ENCODE data around the gene KCNK1.
"Not testable (repeated sequence)": the region's sequence is repeated elsewhere in the genome, so short reads cannot be mapped to it uniquely, and the experiment has no call there.

The KCNK1 gene

DNA sequence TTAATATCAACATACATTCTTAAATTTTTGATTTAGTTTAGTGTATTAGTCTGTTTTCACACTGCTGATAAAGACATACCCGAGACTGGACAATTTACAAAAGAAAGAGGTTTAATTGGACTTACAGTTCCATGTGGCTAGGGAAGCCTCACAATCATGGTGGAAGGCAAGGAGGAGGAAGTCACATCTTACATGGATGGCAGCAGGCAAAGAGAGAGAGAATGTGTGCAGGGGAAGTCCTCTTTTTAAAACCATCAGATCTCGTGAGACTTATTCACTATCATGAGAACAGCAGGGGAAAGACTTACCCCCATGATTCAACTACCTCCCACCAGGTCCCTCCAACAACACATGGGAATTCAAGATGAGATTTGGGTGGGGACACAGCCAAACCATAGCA is 56.5 kb downstream of the KCNK1 start:
- DNase-seq = not testable (repeated sequence)

DNA sequence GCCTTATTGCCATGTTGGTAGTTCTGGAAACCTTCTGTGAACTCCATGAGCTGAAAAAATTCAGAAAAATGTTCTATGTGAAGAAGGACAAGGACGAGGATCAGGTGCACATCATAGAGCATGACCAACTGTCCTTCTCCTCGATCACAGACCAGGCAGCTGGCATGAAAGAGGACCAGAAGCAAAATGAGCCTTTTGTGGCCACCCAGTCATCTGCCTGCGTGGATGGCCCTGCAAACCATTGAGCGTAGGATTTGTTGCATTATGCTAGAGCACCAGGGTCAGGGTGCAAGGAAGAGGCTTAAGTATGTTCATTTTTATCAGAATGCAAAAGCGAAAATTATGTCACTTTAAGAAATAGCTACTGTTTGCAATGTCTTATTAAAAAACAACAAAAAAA is 57.4 kb downstream of the KCNK1 start:
- no peak for DNase-seq

DNA sequence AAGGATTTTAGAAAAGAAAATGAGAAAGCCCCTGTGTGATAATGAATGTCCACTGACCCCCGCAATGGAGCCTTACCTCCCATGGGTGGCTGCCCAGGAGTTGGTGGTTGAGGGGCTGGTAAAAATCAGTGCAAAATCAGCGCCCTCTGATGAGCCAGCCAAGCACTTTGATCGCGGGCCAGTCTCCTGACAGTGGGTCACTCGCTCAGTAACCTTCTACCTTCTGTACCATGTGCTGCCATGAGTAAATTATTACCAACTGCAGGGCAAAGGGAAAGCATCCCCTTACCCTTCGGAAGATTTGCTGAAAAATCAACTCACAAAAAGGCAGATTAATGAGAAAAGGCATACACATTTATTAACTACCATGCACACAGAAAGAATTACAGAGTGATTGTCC is 58.8 kb downstream of the KCNK1 start:
- DNase-seq = no peak

DNA sequence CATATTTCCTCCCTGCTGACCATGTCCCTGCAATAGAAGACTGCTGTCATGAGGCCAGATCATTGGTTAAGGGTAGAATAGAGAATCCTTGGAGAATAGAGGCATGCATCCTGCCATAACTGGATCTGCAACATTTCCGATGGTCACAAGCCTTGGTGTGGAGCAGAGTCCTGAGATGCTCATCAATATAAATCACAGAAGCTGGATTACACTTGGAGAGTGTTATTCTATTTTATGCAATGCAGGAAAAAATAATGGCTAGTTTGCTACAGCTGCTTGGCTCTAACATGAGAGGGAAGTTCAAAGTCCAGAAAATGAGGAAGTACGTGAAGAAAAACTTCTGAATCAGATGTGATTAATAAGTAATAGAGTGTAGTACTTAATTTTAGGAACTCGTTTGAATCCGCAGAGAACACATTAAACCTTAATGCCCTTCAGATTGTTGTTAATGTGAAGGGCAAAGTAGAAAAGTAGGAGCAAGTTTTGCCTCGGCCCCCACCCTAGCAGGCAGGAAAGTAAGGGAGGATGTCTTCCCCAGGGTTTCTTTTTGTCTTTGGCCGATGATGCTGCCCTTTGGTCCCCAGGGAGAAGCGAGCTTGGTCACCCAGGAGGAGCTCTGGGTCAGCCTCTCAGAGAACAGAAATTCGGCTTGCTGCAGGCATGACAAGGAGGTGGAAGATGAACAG is 59.5 kb downstream of the KCNK1 start:
- DNase-seq = no peak

DNA sequence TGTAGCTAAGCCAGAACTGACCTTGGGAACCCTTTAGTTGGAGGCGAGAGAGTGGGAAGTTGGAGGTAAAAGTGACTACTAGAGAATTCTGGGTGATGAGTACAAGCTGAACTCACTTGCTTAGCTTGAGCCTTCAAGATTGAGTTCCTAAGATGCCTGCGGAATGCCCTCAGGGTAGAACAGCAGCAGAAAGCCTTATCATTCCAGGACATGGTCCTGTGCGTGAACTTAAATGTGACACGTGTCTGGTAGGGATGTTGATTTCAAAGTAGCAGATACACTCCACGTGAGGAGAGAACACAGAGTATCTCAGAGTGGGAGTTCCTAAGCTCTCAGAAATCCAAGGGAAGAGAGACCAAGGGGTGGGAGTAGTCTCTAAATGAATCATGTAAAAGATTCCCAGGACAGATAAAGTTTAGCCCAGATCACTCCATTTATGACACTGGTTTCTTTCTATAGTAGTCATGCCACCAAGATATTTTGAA is 60.1 kb downstream of the KCNK1 start:
- no peak for DNase-seq

DNA sequence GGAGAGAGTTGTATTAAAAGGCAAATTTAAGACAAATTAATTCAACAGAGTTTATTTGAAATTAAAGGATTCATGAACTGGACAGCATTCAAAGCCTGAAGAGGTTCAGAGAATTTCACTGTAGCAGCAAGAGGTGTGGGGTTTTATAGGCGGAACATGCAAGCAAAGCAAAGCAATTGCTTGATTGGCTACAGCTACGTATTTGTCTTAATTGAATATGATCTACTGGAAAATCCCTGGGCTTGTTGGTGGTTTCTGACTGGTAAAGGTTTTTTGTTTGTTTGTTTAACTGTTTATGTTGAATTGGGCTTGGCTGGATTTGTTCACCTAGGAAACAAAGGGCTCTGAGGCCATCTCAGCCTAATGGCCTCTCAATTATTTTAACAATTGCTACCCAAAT is 61.5 kb downstream of the KCNK1 start:
- no peak for DNase-seq

DNA sequence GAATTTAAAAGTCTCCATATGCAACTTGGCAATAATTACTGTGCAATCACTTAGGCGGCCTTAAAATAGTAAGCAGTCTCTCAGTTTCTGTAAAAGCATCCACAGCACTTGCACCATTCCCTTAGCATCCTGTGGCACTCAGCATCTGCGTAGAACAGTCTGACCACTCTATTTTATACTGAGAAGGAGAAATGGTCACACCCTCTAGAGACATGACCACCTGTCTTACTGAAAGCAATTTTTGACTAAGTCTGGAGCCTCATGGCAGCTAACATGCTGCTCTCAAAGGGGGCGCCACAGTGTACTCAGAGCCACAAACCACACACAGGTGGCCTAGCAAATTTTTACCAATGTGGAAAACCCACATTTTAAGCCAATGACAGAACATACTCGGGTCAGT is 62.0 kb downstream of the KCNK1 start:
- peak; percentile 33 for DNase-seq

DNA sequence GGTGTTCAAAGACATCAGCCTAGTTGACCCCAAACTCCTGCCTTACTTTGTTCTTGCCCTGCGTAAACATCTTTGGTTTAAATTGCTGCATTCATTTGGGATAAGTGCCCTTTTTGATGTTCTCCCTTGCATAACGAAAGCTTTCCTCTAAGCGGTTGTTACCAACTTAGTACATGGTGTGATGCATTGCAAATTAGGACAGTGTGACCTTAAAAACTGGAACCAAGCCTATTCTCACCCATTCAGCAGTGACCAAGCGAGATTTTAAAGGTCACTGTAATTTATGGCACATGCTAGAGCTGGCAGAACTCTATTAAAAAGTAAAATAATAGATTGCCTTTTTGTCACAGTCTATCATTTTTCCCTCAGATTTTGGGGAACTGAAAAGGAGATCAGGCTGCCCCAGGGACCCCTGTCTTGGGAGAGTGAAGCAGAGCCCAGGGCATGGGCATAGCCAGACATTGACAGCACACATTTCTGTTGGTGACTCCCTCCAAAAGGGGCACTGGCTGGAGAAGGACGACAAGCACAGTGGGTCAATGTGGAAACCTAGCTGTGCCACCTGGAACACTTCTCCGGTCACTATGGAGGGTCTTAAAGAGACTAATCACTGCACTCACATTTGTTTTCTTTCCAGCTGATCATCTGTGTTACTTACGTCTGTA is 63.9 kb downstream of the KCNK1 start:
- no peak for DNase-seq

DNA sequence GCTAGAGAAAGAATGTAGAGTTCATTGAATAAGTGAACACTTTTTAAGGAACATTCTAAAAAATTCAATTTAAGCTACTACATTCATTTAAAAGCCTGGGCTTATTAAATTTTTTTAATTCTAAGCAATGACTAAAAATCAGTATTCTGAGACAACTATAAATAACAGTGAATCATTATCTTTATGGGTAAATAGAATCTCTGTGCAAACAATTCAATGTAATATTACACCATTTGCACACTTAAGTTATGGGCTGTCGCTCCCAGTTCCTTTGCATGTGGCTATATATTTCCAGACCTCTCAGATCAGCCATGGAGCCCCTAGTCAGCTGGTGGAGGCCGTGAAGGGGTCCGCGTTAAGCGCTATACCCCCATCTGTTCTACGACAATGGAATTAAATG is 65.1 kb downstream of the KCNK1 start:
- DNase-seq = peak; percentile 17

DNA sequence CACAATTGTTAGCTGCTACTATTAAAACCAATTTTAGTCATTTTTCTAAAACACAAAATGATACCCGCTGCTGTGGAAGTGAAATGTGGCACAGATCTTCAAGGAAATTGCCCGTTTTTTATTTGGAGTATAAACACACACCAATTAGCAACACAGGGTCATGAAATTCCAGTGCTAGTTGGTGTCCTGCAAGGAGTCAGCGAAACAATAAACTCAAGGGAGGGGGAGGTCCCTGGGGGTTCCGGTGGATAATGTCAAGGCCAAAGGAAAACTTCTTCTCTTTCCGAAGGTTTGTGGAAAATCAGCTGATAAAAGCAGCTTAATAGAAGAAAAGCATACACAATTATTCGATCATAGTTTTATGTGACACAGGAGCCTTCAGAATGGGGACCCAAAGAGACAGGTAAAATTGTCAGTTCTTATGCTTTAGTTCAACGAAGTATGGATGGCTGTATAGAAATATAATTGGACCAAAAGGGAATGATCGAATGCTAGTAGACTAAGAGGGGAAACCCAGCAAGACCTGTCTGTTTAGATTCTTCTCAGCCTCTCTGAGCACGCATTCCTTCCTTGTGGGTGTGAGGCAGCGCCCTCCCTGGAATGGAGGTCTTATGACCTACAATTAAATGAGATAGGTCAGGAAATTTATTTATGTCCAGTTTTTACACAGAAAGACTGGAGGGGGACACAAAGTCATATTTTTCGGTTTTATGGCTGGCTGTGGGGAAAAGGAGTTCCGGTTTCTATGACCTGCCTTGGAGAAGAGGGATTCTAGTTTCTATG is 65.9 kb downstream of the KCNK1 start:
- DNase-seq = no peak

DNA sequence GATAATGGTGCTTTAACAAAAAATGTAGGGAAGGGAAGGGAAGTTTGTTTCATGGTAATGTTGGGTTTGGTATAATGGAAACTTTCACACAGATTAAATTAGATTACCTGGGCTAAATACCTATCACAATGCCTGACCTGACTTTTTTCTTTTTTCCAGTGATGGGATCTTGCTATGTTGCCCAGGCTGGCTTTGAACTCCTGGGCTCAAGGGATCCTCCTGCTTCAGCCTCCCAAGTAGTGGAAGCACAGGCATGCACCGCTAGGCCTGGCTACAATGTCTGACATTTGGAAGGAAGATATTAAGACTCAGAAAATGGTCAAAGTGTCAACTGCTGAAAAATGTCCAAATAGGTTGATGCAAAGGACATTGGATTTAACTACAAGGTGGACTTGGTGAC is 67.4 kb downstream of the KCNK1 start:
- DNase-seq = no peak

DNA sequence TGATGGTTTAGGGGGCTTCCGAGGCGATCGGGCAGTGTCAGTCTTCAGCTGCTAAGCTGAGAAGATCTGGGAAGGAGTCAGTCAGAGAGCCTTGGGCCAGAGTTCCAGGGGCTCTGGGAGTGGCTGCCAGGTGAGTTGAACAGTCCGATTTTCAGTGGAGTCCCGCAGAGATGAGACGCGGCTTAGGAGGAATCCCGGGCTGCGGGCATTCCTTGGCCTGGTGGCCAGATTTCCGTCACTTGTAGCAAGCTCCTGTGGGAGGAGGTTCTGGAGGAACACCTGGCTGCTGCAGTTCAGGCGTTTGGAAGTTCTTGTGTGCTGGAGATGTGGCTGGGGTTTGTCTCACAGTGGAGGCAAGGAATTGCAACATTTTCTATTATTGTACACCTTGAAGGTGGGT is 72.7 kb downstream of the KCNK1 start:
- DNase-seq = not testable (repeated sequence)

DNA sequence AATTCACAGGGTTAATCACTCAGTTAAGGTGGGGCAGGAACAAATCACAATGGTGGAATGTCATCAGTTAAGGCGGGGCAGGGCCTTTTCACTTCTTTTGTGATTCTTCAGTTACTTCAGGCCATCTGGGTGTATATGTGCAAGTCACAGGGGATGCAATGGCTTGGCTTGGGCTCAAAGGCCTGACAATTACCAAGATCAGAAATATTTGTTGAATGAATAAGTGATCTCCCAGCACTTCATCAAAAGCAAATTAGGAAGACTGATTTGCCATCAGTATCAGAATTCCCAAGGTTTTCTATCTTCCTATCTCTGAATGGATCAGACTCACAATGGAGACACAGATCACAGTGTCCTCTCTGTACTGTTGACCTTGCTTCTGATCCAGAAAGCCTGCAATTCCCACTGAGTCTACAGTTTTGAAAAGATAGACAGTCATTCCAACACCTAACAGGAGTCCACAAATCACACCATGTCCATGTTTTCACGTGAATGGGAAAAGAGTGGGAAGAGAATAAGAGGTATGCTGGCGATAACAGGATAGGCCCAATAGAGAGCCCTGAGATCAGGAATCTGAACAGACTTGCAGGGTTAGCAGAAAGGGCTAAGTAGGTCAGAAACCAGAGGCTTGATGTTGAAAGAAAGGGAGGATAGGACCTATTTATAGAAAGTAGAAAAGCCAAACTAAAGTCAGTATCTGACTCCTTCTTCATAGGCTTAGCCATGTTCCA is 75.3 kb downstream of the KCNK1 start:
- DNase-seq = no peak

DNA sequence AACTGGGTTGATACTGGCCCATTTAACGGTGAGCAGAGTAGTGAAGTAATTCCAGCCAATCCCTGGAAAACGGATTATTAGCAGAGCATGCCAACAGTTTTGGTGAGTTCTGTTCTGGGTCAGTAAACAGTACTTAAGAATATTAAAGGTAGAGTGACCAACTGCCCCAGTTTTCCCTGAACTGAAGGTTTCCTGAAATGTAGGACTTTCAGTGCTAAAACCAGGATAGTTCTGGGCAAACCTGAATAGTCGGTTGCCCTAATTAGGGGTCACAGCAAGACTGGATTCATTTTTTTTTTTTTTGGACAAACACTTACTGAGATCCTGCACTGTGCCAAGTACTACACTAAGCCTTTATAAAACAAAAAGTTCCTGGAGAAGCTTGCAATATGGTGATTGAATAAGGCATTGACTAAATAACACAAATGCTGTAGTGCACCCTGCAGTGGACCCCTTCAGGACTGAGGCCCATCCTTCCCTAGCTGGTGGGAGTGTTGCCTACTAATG is 75.9 kb downstream of the KCNK1 start:
- no peak for DNase-seq

DNA sequence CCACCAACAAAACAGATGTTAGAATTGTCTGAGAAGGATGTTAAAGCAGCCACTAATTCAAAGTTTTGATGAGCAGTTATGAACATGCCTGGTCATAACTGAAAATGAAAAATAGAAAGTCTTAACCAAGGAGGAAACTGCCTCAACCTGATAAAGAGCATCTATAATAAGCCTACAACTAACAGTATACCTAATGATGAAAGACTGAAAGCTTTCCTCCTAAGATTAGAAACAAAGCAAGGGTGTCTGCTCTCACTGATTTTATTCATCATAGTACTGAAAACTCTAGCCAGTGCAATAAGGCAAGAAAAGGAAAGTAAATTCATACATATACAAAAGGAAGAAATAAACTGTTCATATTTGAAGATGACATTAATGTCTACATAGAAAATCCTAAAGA is 82.0 kb downstream of the KCNK1 start:
- no peak for DNase-seq

DNA sequence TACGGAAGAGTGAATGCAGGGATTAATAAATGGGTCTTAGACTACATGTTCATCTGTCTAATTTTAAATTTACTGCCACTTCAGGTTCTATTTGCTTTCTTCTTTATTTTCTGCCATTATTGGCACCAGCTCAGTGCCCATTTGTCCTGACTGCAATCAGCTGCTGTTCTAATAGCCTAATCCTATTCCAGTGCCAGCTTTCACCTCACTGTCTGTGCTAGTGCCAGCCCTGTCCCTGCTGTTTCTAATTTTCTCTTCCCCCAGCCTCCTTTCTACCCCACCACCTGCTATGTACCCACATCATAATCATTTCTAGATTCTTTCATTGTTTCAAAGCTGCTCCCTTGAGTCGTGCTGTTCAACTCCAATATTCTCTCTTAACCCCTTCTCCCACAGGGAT is 86.4 kb downstream of the KCNK1 start:
- DNase-seq = peak; percentile 85

DNA sequence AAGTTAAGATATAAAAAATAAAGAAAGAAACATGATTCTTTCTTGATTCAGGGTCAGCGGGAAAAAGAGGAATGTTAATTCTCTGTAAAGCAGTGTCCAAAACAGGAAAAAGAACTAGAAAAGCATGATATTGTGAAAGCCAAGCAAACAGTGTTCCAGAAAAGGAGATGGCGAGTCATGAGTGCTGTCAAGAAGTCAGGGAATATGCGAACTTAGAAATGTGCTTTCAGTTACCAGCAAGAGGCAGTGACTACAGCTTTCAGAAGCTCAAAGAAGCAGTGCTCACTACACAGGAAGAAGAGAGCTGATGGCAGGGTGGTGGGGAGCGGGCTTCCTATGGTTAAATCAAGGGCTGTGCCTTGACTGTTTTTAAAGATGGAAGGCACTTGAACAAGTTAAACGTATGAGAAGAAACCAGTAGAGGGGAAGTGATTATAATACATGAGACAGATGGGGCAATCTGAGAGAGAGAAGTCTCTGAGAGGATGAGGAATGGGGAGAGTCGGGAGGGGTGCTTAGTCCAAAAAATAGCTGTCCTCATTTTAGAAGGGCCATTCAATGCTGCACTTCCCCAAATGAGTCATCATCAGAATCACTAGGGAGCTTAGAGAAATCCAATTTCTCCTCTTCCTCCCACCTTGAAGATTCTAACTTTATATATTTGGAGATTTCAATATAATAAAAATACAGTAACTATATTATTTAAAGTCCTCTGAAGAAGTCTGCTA is 90.4 kb downstream of the KCNK1 start:
- peak; percentile 22 for DNase-seq

DNA sequence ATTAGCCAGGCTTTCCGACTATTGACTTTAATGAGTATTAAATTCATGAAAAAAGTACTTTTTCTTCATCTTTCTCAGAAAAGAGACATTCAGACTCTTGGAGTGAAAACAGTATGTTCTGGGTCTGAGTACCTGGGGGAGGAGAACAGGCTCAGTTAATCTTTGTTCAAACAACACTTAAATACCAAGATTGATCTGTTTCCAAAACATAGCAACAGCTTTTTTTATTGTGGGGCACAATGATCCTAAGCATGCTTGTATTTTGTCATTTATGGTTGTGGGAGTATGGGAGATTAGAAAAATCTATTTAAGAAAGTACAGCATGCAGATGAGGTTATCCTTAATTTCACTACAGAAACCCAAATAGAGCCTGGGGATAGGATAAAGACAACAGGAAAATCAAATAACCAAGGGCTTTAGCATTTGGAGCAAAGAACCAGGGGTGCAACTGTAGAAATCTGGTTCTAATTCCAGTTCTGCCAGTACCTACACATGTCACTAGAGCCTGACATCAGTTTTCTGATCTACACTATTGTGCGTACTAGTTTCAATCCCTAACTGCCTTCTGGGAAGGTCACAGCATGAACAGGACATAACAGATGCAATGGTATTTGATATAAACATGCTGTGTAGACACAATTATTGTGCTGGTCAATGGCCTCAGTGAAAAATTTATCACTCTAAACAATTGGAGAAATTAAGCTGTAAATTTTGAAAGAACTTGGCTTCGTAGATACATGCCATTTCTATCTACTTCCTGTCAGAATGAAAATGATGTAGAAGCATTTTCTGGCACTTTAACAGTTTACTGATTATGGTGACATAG is 91.2 kb downstream of the KCNK1 start:
- DNase-seq = peak; percentile 16

DNA sequence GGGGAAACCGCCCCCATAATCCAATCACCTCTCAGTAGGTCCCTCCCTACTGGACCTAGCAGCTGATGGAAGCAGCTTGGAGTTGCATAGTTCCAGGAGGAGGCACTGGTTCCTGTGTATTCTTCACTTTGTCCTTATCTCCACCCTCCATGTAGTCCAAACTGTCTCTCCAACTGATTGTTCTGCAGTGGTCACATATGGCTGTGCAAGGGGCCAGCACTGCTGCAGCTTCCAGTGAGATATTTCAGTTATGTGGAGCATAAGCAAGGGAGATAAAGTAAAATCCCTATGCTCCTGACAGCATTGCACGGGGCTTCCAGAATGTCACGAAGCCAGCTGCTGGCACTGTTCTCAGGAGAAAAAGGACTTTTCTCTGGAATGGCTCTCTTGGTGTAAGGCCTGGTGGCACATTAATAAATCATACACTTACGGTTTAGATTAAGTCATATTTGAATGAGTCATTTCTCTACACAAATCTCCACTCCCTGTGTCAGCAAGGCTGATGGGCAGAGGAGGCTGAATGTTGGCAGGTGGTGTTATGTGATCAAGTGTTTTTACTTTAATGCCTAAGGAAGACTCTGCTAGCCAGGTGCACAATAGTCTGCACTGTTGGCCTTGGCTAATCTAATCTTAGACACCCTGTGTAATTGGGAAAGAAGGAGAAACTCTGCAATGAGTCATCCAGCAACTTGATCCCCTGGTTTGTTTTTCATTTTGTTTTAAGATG is 93.4 kb downstream of the KCNK1 start:
- DNase-seq = peak; percentile 73

All from NCI-H69 (cell line).